Activated effector memory CD4-positive, alpha-beta T cell treated with anti-CD3 and anti-CD28 coated beads, Interleukin-2, amount 50 U/mL, for 16 hours (primary cell): ENCODE results near the gene TCF21.
"Not testable (repeated sequence)": the region's sequence is repeated elsewhere in the genome, so short reads cannot be mapped to it uniquely, and the experiment has no call there.

Source experiments
- DNase-seq: peaks from one replicate; pipeline ENCODE4 v3.0.0-alpha.2; 2020

The TCF21 gene

DNA sequence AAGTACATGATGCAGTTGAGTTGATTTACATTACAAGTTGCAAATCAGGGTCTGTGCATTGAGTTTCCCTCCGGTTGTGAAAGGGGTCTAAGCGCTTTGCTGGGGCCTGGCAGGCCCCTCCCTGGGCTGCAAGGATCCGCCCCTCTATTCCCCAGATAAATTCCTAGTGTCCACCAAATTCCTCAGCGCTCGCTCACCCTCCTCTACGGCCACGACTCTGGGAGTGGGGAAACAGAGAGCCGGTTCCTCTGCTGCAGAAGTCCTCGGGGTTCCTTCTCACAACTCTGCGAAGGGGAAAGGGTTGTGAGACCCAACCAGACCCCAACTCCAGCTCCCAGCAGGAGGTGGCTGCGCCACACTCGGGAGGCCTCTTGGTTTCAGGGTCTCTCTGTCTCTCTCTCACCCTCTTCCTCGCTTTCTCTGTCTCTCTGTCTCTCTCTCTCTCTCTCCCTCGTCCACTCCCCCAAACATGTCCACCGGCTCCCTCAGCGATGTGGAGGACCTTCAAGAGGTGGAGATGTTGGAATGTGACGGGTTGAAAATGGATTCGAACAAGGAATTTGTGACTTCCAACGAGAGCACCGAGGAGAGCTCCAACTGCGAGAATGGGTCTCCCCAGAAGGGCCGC is at the start of gene TCF21:
TCF21 (plus strand) TSS at position 185 of the 628 bp plus-strand sequence; CDS start at position 470, 285 bp downstream.
- no peak for DNase-seq

DNA sequence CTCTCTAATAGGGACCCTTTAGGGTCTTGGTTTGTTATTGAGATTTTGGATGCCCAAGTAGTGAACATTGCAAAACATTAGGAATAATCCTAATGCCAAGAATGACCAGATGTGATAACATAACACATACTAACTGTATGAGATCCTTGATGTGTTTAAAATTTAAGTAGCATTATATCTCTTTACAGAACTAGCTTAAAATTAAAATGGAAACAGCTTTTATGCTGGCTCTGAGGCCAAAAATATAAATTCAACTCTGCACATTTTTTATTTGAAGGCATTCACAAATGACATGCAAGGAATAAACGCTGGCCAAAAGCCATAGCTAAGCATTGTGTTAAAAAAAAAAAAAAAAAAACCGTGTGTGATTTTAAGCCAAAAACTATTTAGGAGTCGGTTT is 47.7 kb upstream of the TCF21 start:
- DNase-seq = no peak

DNA sequence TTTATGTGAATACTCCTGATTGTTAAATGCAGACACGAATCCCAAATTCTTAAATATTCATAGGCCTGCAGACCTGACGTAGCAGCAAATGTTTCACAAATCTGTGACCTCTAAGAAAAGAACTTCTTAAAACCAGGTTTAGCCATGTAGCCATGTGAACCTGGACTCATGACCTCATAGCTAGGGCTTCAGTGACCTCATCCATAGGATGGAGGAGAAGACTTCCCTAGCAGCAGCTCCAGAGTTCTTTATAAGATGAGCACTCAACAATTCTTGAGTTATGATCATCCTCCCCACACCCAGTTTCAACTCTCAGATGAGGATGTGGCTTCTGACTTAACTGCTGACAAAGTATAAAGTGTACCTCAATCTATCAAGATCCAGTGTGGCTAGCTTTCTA is 45.8 kb upstream of the TCF21 start:
- no peak for DNase-seq

DNA sequence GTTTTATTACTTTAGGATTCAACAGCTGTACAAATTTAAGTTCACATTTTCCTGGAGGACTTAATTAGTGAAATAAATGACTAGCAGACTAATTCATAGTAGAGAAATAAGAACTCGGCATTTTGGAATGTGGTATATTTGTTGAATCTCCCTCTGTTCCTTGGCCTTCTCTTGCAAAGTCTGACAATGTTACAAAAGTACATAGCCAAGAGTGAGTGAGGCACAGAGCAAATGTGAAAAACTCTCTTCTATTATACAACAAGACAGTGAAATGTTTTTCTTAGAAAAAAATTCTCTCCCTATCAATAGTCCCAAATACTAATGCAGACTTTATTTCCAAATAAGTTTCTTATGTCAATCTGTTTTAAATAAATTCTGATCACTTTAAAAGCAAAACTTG is 44.2 kb upstream of the TCF21 start:
- no peak for DNase-seq

DNA sequence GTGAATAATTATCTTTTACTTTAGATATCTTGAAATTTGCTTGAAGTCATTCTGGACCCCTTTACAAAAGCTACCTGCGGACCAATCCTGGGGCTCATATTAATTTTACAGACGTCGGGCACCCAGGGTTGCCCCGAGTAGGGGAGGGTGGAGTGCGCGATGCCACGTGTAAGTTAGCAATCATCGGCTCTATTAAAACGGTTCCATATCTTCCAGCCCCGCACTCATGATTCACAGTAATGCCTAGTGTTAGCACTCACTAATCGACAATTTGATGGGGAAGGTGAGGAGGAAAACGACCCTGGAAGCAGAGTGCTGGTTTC is 34.9 kb upstream of the TCF21 start:
- no peak for DNase-seq

DNA sequence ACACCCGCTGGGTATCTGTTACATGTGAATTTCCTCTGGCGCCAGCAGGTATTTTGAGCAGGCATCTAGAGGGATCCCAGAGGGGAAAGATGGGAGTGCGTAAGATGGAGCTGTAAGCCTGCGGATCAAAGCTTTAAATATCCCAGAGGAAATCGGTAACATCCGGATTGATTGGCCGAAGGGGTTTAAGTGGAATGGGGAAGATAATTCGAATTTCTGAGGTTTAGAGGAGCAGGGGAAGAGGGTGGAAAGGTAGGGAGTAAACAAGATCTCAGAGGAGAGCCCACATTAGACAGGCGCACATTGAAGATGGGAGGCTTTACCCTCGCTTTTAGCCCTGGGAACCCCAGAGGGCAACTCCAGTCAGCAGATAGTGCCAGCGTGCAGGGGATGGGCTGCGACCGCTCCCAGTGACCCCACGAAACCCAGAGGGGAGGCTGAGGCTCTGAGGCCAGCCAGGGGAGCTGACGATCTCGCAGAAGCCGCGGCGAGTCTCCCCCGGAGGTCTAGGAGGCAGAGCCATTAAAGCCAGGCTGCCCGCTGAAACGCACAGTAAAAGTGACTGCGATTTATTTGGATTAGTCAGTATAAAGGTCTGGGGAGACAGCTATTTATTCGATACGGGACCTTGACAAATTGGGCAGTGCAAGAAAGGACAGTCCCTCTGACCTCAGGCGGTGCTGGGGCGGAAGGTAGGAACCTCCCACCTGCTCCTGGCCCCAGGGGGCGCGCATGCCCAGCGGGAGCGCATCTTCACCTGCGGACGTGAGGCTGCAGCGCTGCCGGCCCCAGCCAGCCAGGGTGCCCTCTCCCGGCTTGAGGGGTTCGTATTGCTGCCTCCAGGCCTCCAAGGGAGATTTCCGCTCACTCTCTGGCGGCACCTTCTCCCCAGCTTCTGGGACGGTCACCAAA is 34.3 kb upstream of the TCF21 start:
- no peak for DNase-seq

GRCh38 chr6:133855276-133855990 is 33.5 kb upstream of the TCF21 start:
- DNase-seq = no peak

- no peak for DNase-seq
These were observed 32.9 kb upstream of the TCF21 start for GRCh38 chr6:133855991-133856370.

GRCh38 chr6:133856911-133857310 is 32.0 kb upstream of the TCF21 start:
- no peak for DNase-seq

- no peak for DNase-seq
These were observed 31.2 kb upstream of the TCF21 start for GRCh38 chr6:133857696-133858095.

- DNase-seq = not testable (repeated sequence)
These were observed 27.6 kb upstream of the TCF21 start for GRCh38 chr6:133861337-133861736.

- no peak for DNase-seq
These were observed 25.7 kb upstream of the TCF21 start for GRCh38 chr6:133863228-133863627.

DNA sequence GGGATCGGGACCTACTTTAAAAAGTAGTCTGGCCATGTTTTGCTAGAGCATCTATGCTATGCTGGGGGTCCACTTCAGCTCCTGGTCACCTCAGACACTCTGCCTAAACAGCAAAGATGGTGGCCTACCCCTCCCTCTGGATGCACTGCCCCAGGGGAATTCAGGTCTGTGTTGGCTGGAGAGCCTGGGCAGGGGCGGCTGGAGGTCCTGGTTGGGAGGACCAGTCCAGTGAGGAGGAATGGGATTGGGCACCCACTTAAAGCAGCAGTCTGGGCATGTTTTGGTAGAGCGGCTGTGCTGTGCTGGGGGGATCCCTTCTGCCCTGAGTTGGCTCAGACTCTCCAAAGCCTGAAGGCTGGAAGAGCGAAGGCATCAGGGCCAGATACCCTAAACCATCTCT is 23.2 kb upstream of the TCF21 start:
- no peak for DNase-seq

- no peak for DNase-seq
These were observed 17.8 kb upstream of the TCF21 start for GRCh38 chr6:133871131-133871530.

DNA sequence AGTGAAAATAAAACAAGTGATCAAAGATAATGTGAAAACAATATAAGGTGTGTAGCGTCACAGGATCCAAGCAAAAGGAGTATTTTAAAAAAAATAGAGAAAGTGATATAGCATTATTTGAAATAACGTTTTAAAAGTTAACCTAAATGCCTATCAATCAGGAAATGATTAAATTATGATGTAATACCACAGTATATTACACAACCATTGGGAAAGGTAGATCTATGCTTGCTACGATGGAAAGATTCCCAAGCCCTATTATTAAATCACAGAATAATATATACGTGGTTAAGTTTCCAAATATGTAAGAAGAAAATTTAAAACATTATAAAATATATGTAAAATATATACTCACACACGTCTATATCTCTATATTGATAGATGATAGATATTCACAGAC is 15.4 kb upstream of the TCF21 start:
- DNase-seq = no peak

GRCh38 chr6:133877116-133877515 is 11.8 kb upstream of the TCF21 start:
- no peak for DNase-seq

DNA sequence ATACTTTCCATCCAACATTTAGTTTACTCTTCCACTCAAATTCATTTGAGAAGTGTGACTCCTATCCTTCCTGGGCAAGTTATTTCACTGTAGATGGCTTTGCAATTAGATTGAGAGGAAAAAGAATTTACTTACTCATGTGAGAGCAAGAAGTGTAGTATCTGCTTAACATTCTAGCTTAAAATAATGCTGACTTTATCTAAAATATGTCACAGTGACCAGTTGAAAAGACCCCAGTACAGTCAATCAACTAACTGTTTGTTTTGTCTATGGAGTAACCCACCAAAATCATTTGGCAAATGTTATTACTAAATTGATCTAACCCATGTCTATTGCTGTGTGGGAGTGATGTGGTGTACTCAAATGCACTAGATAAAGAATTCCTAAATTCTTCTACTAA is 8.9 kb upstream of the TCF21 start:
- DNase-seq = no peak

DNA sequence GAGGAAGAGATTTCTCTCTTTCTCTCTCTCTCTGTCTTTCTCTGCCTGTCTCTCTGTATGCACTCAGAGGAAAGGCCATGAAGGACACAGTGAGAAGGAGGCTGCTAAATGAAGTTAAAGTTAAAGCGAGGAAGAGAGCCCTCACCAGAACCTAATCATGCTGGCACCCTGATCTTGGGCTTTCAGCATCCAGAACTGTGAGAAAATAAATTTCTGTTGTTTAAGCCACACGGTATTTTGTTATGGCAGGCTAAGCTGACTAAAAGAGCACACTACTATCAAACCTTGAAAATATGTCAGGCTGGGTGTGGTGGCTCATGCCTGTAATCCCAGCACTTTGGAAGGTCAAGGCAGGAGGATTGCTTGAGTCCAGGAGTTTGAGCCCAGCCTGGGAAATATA is 8.0 kb upstream of the TCF21 start:
- DNase-seq = no peak

DNA sequence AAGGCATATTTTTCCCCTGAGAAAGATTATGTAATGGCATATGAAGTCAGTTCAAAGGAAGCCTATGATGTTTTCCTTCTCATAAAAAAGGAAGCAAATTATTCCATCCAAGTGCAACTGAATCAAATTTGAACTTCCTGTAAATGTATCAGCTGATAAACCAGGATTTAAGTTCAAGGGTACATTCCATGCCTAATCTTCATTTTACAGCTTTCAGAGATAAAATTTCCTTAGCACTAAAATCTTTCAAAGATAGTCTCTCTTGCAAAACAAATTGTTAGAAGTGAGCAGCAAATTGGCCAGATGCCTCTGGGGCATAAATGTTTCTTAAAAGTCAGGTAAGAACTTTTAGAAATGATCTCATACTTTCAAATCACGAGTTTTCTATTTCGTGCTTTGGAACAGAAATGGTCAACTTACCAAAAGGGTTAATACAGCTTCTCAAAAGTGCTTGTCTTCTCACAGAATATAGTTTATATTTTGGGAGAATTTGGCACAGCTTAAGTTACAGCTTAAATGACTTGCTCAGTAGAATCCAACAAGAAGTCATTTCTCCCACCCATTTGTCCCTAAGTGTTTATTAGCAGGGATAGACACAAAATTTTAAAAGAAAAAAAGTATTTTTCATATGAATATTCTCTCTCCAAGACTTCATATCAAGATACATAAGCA is 2.7 kb upstream of the TCF21 start:
- DNase-seq = no peak

GRCh38 chr6:133887156-133887879 is 1.6 kb upstream of the TCF21 start:
- no peak for DNase-seq

- no peak for DNase-seq
These were observed 1.1 kb upstream of the TCF21 start for GRCh38 chr6:133887880-133888230.

- no peak for DNase-seq
These were observed 867 bp downstream of the TCF21 start for GRCh38 chr6:133889557-133890403.
